Mucosa of descending colon (tissue), 3 donors: ENCODE results near the gene BIN2. TPM values are rescaled to one million over a fixed set of nuclear protein-coding genes. Genes with fewer than 3 reads are reported as not detected.
"Not testable (repeated sequence)": the region's sequence is repeated elsewhere in the genome, so short reads cannot be mapped to it uniquely, and the experiment has no call there.

ENCODE experiments used
- ATAC-seq: fragments of 200-7000 bp; cut with Tn5 transposase; one replicate; pipeline ENCODE4 v1.9.1; 2020; ENCODE audit warnings: mild to moderate bottlenecking, moderate library complexity
- DNase-seq, 3 donors: peaks; one replicate each; pipeline ENCODE4 v3.0.0-alpha.2; 2020
- H3K36me3 ChIP-seq: fragments of 200-600 bp; one replicate; pipeline ENCODE4 v1.8.0; 2021; ENCODE audit warnings: low read depth, mild to moderate bottlenecking
- H3K4me1 ChIP-seq: fragments of 200-600 bp; one replicate; pipeline ENCODE4 v1.8.0; 2021; ENCODE audit warnings: low read depth, mild to moderate bottlenecking
- H3K4me3 ChIP-seq: fragments of 200-600 bp; one replicate; pipeline ENCODE4 v1.8.0; 2021; ENCODE audit warnings: mild to moderate bottlenecking
- H3K9me3 ChIP-seq: fragments of 200-600 bp; one replicate; pipeline ENCODE4 v1.8.0; 2021; ENCODE audit warnings: mild to moderate bottlenecking
- CTCF ChIP-seq: fragments of 200-600 bp; IDR thresholded peaks from one replicate; pipeline ENCODE4 v1.8.0; 2022; ENCODE audit warnings: antibody characterized with exemption, mild to moderate bottlenecking
- intact Hi-C, 2 donors: fragments of 100-400 bp; cut with DNase I in 1 of 2; cut with micrococcal nuclease in 1 of 2; formaldehyde crosslinking; loops; one replicate each; pipeline versions ENCODE4 v1.11.0 to v1.11.1; 2022; cut with DNase I, micrococcal nuclease
- total RNA-seq, 3 donors: library from RNA; stranded (reverse); fragmentation: NEBNext Ultra II Directional in 2 of 3; extraction: Animal tissue kit (Norgen Biotek cat#: 25700) in 2 of 3; gene quantifications; one replicate each; pipeline versions ENCODE4 v1.2.1 to v1.2.4, GENCODE V29; 2021 to 2023
- donor health status: DM: no; HTN: no; CAD: no; lungs with moderate emphysema.
- donor health status: DM: no; HTN: no; CAD: no.
- donor health status: DM: no; HTN: yes; CAD: no.

BIN2 gene
- total RNA-seq, 3 donors from 2014 or later: 5.6 to 9.8 (median 7.3) TPM

GRCh38 chr12:51320695-51321320, 3.2 kb downstream of the BIN2 start:
- H3K4me1 ChIP-seq: peaks cover 11% of the 10 kb centered on the region
- no peak for DNase-seq
- no peaks in the 10 kb centered on the region for H3K9me3 ChIP-seq
- no peaks in the 10 kb centered on the region for H3K36me3 ChIP-seq
- H3K4me3 ChIP-seq: no peak overlapping the region
- peak; percentile 58 for ATAC-seq
- TF ChIP-seq CTCF: no peak
- intact Hi-C loops: no loop called here

- DNase-seq: no peak
- peaks cover 11% of the 10 kb centered on the region for H3K4me1 ChIP-seq
- ATAC-seq: no peak
- H3K9me3 ChIP-seq: no peaks in the 10 kb centered on the region
- intact Hi-C loops: no loop called here
- no peaks in the 10 kb centered on the region for H3K36me3 ChIP-seq
- H3K4me3 ChIP-seq: no peak overlapping the region
- TF ChIP-seq CTCF: no peak
These were observed 3.7 kb downstream of the BIN2 start for GRCh38 chr12:51320311-51320694.

- H3K4me1 ChIP-seq: peaks cover 11% of the 10 kb centered on the region
- H3K36me3 ChIP-seq: no peaks in the 10 kb centered on the region
- intact Hi-C loops: no loop called here
- DNase-seq: peak in 1 of 3 donors; percentile 50
- H3K4me3 ChIP-seq: no peak overlapping the region
- TF ChIP-seq CTCF: no peak
- peak; percentile 82 for ATAC-seq
- H3K9me3 ChIP-seq: no peaks in the 10 kb centered on the region
These were observed 5.0 kb downstream of the BIN2 start for GRCh38 chr12:51318846-51319599.

GRCh38 chr12:51318057-51318806, 5.7 kb downstream of the BIN2 start:
- H3K9me3 ChIP-seq, ATAC-seq, H3K4me3 ChIP-seq, intact Hi-C loops, H3K36me3 ChIP-seq, DNase-seq: not testable (repeated sequence)
- peaks cover 11% of the 10 kb centered on the region for H3K4me1 ChIP-seq

GRCh38 chr12:51311389-51311788, 12.6 kb downstream of the BIN2 start:
- DNase-seq: no peak
- Histone ChIP-seq H3K4me3 (no peak overlapping the region), H3K36me3 (no peaks in the 10 kb centered on the region), H3K4me1 (peaks cover 16% of the 10 kb centered on the region), H3K9me3 (no peaks in the 10 kb centered on the region)
- no peak for TF ChIP-seq CTCF
- ATAC-seq: no peak
- intact Hi-C loops: no loop called here
